ENCODE data around the gene GAL3ST3.
A peak's percentile ranks its signal among the peaks of the same experiment; 100 is the strongest.

The GAL3ST3 gene

DNA sequence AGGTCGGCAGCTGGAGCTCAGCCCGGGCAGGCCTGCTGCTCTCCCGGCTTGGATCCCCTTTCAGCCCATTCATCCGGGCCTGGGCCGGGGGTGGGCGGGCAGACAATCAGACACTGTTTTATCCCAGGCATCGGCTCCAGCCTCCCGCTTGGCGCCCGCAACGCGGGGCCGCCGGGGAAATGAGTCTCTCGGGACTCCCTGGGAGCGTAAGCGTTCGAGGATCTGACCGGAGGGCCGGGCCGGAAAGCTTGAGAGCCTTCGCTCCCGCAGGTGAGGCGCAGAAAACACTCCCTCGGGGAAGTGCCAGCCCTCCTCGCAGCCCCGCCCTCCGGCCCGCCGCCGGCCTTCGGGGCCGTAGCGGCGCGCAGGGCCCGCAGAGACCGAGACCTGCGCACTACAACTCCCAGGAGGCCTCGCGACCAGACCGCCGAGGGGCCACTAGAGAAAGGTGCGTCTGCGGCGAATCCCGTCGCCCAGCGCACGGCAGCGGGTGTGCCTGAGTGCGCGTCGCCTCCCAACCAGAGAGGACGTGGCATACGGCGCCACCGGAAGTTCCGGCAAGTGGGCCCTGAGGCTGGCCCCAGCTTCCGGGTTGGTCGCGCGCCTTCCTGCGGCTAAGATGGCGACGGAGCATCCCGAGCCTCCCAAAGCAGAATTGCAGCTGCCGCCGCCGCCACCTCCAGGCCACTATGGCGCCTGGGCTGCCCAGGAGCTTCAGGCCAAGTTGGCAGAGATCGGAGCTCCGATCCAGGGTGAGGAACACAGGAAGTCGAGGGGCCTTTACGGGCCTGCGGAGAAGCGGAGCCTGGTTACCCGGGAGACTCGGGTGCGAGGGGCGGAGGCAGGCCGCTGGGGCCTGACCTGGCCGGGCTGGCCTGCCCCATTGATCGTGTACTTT is 3.1 kb upstream of the GAL3ST3 start, which contains the start of gene SF3B2:
Gene SF3B2, plus strand, starts transcription at position 599 of the 898 bp plus-strand sequence. Its CDS starts 21 bp downstream, at position 620.
- Histone ChIP-seq H2BK12ac (ENCODE audit: low read length) (peak within 1 kb of the TSS; percentile 14), H4K8ac (ENCODE audit: low read depth, low read length) (no peak within 1 kb of the TSS), H3K14ac (ENCODE audit: low read length) (peak within 1 kb of the TSS; percentile 87), H3K27ac (replicated peaks; ENCODE audit: low read length) (peak within 1 kb of the TSS; percentile 95), H3K36me3 (replicated peaks in 1 of 2; ENCODE audit: control insufficient read depth in 2 of 2, insufficient read depth in 2 of 2, low read length in 2 of 2) (peaks cover 17 to 39% of the 10 kb centered on the region in 2 donors), H3K27me3 (ENCODE audit: control insufficient read depth in 3 of 3, insufficient read depth in 3 of 3, low read depth in 1 of 3, low read length in 3 of 3) (no peaks in the 10 kb centered on the region), H3K9ac (ENCODE audit: low read depth, low read length, poor library complexity) (peak within 1 kb of the TSS; percentile 99), H3K23ac (ENCODE audit: low read depth, low read length, poor library complexity) (peak within 1 kb of the TSS; percentile 77), H2BK120ac (ENCODE audit: low read depth, low read length) (peak within 1 kb of the TSS; percentile 42), H2AK5ac (ENCODE audit: low read depth, low read length) (peak within 1 kb of the TSS; percentile 95), H2AFZ (ENCODE audit: low read length) (peak within 1 kb of the TSS; percentile 95), H2BK15ac (ENCODE audit: low read length) (peak within 1 kb of the TSS; percentile 68), H3K18ac (ENCODE audit: low read length) (peak within 1 kb of the TSS; percentile 97), H3K9me3 (replicated peaks in 1 of 2; ENCODE audit: control insufficient read depth in 2 of 2, insufficient read depth in 1 of 2, low read depth in 1 of 2, low read length in 2 of 2) (no peaks in the 10 kb centered on the region), H3K4me1 (ENCODE audit: control insufficient read depth in 2 of 2, insufficient read depth in 1 of 2, low read depth in 1 of 2, low read length in 2 of 2) (peaks cover 19 to 23% of the 10 kb centered on the region in 2 donors), H3K4ac (ENCODE audit: low read length) (peak within 1 kb of the TSS; percentile 44), H3K79me1 (ENCODE audit: low read depth, low read length) (peaks cover 10% of the 10 kb centered on the region), H4K91ac (ENCODE audit: low read depth, low read length, poor library complexity) (no peak within 1 kb of the TSS), H3K4me2 (ENCODE audit: insufficient read depth, low read length, poor library complexity, severe bottlenecking) (peak within 1 kb of the TSS; percentile 91), H3K4me3 (ENCODE audit: low read length in 2 of 2) (peak within 1 kb of the TSS; percentile 93 to 96), H2BK5ac (ENCODE audit: low read length) (peak within 1 kb of the TSS; percentile 77)
- peak; percentile 97 for DNase-seq (ENCODE audit: low spot score)
- WGBS, 2 donors (ENCODE audit: extremely low coverage in 2 of 2, insufficient read length in 2 of 2, insufficient replicate concordance in 1 of 2) = no CpG with 5 or more reads among the region's 84 CpGs

GRCh38 chr11:66051371-66051765 is 2.4 kb upstream of the GAL3ST3 start:
- peak overlapping the region; percentile 38 for H2AK5ac ChIP-seq (ENCODE audit: low read depth, low read length)
- H3K27ac ChIP-seq (replicated peaks; ENCODE audit: low read length) = peak overlapping the region; percentile 95
- H3K9ac ChIP-seq (ENCODE audit: low read depth, low read length, poor library complexity) = peak overlapping the region; percentile 77
- peak overlapping the region; percentile 14 for H2BK12ac ChIP-seq (ENCODE audit: low read length)
- peak overlapping the region; percentile 44 for H3K4ac ChIP-seq (ENCODE audit: low read length)
- WGBS, 2 donors (ENCODE audit: extremely low coverage in 2 of 2, insufficient read length in 2 of 2, insufficient replicate concordance in 1 of 2) = no CpG with 5 or more reads among the region's 12 CpGs
- peak overlapping the region; percentile 74 to 96 for H3K4me3 ChIP-seq (ENCODE audit: low read length in 2 of 2)
- no peak for DNase-seq (ENCODE audit: low spot score)
- H3K18ac ChIP-seq (ENCODE audit: low read length) = peak overlapping the region; percentile 91
- H4K91ac ChIP-seq (ENCODE audit: low read depth, low read length, poor library complexity) = no peak overlapping the region
- peaks cover 11% of the 10 kb centered on the region for H3K79me1 ChIP-seq (ENCODE audit: low read depth, low read length)
- no peaks in the 10 kb centered on the region for H3K9me3 ChIP-seq (replicated peaks in 1 of 2; ENCODE audit: control insufficient read depth in 2 of 2, insufficient read depth in 1 of 2, low read depth in 1 of 2, low read length in 2 of 2)
- no peak overlapping the region for H3K14ac ChIP-seq (ENCODE audit: low read length)
- H3K27me3 ChIP-seq (ENCODE audit: control insufficient read depth in 3 of 3, insufficient read depth in 3 of 3, low read depth in 1 of 3, low read length in 3 of 3) = no peaks in the 10 kb centered on the region
- peak overlapping the region; percentile 95 for H2AFZ ChIP-seq (ENCODE audit: low read length)
- H2BK5ac ChIP-seq (ENCODE audit: low read length) = peak overlapping the region; percentile 72
- H2BK120ac ChIP-seq (ENCODE audit: low read depth, low read length) = peak overlapping the region; percentile 14
- no peak overlapping the region for H3K23ac ChIP-seq (ENCODE audit: low read depth, low read length, poor library complexity)
- peak overlapping the region; percentile 68 for H2BK15ac ChIP-seq (ENCODE audit: low read length)
- H3K36me3 ChIP-seq (replicated peaks in 1 of 2; ENCODE audit: control insufficient read depth in 2 of 2, insufficient read depth in 2 of 2, low read length in 2 of 2) = peaks cover 11 to 32% of the 10 kb centered on the region in 2 donors
- H3K4me1 ChIP-seq (ENCODE audit: control insufficient read depth in 2 of 2, insufficient read depth in 1 of 2, low read depth in 1 of 2, low read length in 2 of 2) = peaks cover 19 to 23% of the 10 kb centered on the region in 2 donors
- no peak overlapping the region for H4K8ac ChIP-seq (ENCODE audit: low read depth, low read length)
- H3K4me2 ChIP-seq (ENCODE audit: insufficient read depth, low read length, poor library complexity, severe bottlenecking) = peak overlapping the region; percentile 59

DNA sequence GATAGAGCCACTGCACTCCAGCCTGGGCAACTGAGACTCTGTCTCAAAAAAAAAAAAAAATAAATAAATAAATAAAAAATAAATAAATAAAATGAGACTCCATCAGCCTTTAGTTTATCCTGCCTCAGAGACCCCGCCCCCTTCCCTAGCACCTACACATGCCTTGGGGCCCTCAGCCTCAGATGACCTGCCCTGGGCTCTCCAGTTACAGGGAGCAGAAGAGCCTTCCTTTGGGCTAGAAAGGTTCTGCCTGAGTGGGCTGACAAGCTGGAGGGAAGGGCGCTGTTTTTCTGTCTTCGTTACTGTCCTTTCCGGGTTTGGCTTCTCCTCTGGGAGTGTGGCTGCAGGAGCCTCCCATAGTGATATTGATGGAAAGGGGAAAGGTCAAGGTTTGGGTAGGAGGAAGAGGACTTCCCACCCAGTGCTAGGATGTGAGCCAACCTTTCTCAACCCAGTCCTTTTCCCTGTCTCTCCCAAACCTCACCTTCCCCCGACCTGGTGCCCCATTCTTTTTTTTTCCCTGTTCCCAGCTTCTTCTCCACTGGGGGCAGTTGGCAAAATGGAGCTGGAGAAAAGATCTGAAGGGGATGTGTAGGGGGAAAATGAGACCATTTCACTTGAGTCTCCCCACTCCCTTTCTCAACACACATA is 1.7 kb upstream of the GAL3ST3 start:
- Histone ChIP-seq H3K79me1 (ENCODE audit: low read depth, low read length) (peaks cover 15% of the 10 kb centered on the region), H3K9ac (ENCODE audit: low read depth, low read length, poor library complexity) (no peak overlapping the region), H3K4me3 (ENCODE audit: low read length in 2 of 2) (peak overlapping the region in 1 of 2 donors; percentile 96), H2AK5ac (ENCODE audit: low read depth, low read length) (peak overlapping the region; percentile 38), H2AFZ (ENCODE audit: low read length) (peak overlapping the region; percentile 95), H4K8ac (ENCODE audit: low read depth, low read length) (no peak overlapping the region), H3K18ac (ENCODE audit: low read length) (peak overlapping the region; percentile 79), H3K14ac (ENCODE audit: low read length) (no peak overlapping the region), H3K36me3 (replicated peaks in 1 of 2; ENCODE audit: control insufficient read depth in 2 of 2, insufficient read depth in 2 of 2, low read length in 2 of 2) (peaks cover 10 to 26% of the 10 kb centered on the region in 2 donors), H4K91ac (ENCODE audit: low read depth, low read length, poor library complexity) (peak overlapping the region; percentile 56), H3K23ac (ENCODE audit: low read depth, low read length, poor library complexity) (no peak overlapping the region), H3K9me3 (replicated peaks in 1 of 2; ENCODE audit: control insufficient read depth in 2 of 2, insufficient read depth in 1 of 2, low read depth in 1 of 2, low read length in 2 of 2) (no peaks in the 10 kb centered on the region), H3K4me2 (ENCODE audit: insufficient read depth, low read length, poor library complexity, severe bottlenecking) (peak overlapping the region; percentile 59), H3K4ac (ENCODE audit: low read length) (peak overlapping the region; percentile 44), H2BK15ac (ENCODE audit: low read length) (peak overlapping the region; percentile 68), H3K27ac (replicated peaks; ENCODE audit: low read length) (peak overlapping the region; percentile 95), H3K27me3 (ENCODE audit: control insufficient read depth in 3 of 3, insufficient read depth in 3 of 3, low read depth in 1 of 3, low read length in 3 of 3) (no peaks in the 10 kb centered on the region), H2BK120ac (ENCODE audit: low read depth, low read length) (peak overlapping the region; percentile 14), H3K4me1 (ENCODE audit: control insufficient read depth in 2 of 2, insufficient read depth in 1 of 2, low read depth in 1 of 2, low read length in 2 of 2) (peaks cover 19 to 23% of the 10 kb centered on the region in 2 donors), H2BK12ac (ENCODE audit: low read length) (peak overlapping the region; percentile 14), H2BK5ac (ENCODE audit: low read length) (peak overlapping the region; percentile 72)
- no CpG with 5 or more reads among the region's 5 CpGs for WGBS, 2 donors (ENCODE audit: extremely low coverage in 2 of 2, insufficient read length in 2 of 2, insufficient replicate concordance in 1 of 2)
- DNase-seq (ENCODE audit: low spot score) = no peak
